Left renal pelvis (tissue), 4 donors: ENCODE data around the gene LATS2. TPM values are rescaled to one million over a fixed set of nuclear protein-coding genes. Genes with fewer than 3 reads are reported as not detected.

Experiments
- DNase-seq, 4 donors: peaks; one replicate each; pipeline ENCODE4 v3.0.0-alpha.2; 2013; ENCODE audit warnings: low read depth in 4 of 4, low spot score in 3 of 4
- polyA plus RNA-seq, 4 donors: library from polyadenylated mRNA; unstranded; fragments of 120-200 nt; gene quantifications; one replicate each; pipeline ENCODE4 v1.2.1, GENCODE V29; 2013; ENCODE audit not compliant: insufficient read length in 4 of 4

Gene LATS2
- polyA plus RNA-seq, 4 donors, result 23.9 to 36.0 (median 27.1) TPM

DNA sequence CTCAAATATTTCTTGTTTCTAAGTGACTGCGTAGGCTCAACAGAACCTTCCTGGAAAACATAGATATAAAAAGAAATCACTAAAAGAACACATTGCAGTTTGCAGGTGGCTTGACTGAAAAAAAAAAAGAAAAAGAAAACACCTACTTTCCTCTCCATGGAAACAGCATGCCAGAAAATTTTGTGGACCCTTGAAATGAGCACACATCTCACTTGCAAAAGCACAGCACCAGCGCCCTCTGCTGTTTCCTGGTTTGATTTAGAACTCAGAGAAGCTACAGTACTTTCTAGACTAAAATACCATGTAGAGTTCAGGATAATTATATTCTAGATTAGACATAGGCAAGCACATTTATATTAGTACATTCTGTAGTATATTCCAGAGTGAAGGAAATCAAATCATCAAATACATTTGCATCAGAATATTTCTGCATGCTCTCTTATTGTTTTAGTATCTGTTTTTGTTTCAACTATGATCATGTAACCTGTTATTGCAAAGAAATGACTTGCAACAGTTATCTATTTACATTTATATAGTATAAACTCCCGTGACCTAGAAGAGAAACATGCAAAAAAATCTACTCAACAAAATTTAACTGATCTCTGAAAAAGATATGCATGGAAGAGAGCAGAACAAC, 136.5 kb downstream of the LATS2 start:
- peak; percentile 53 to 79 (median 72) for DNase-seq

GRCh38 chr13:20923272-20923671, 138.1 kb downstream of the LATS2 start:
- no peak for DNase-seq

Other genes with a start within 250 kb of the LATS2 start
- 10 to 100 TPM; 14.0 to 20.8 (median 19.4) TPM for gene XPO4, start 158.8 kb downstream of the LATS2 start, polyA plus RNA-seq
- gene SAP18, start 78.5 kb upstream of the LATS2 start, polyA plus RNA-seq, result 100 to 1,000 TPM; 224 to 297 (median 251) TPM
- 10 to 100 TPM; 10.4 to 14.2 (median 12.5) TPM for gene SKA3, start 115.0 kb upstream of the LATS2 start, polyA plus RNA-seq
- 10 to 100 TPM; 14.0 to 26.4 (median 23.0) TPM for gene MRPL57, start 115.1 kb upstream of the LATS2 start, polyA plus RNA-seq